Heart left ventricle (tissue), 16 donors: Measurements from ENCODE around the gene PLK5. TPM values are rescaled to one million over a fixed set of nuclear protein-coding genes. Genes with fewer than 3 reads are reported as not detected.

Source experiments
- ATAC-seq, 4 donors: fragments of 200-7000 bp; cut with Tn5 transposase; one replicate each; pipeline ENCODE4 v1.9.1; 2020 to 2022; ENCODE audit warnings: moderate library complexity in 4 of 4, mild to moderate bottlenecking in 3 of 4, moderate number of reproducible peaks in 1 of 4
- DNase-seq, 5 donors: peaks; one replicate each; pipeline ENCODE4 v3.0.0-alpha.2; 2020
- H3K27ac ChIP-seq, 12 donors: fragments of 200-600 bp; sonication (generic) in 4 of 12; one replicate each; pipeline versions ENCODE4 v1.5.0 to v1.8.0; 2016 to 2022; ENCODE audit warnings: mild to moderate bottlenecking in 2 of 12
- H3K27me3 ChIP-seq, 9 donors: fragments of 200-600 bp; sonication (generic) in 2 of 9; one replicate each; pipeline versions ENCODE4 v1.5.1 to v1.8.0; 2016 to 2022; ENCODE audit warnings: mild to moderate bottlenecking in 3 of 9
- H3K36me3 ChIP-seq, 9 donors: fragments of 200-600 bp; sonication (generic) in 2 of 9; one replicate each; pipeline versions ENCODE4 v1.5.0 to v1.8.0; 2018 to 2022; ENCODE audit warnings: mild to moderate bottlenecking in 2 of 9
- H3K4me1 ChIP-seq, 12 donors: fragments of 200-600 bp; sonication (generic) in 4 of 12; one replicate each; pipeline versions ENCODE4 v1.5.0 to v1.8.0; 2016 to 2022; ENCODE audit warnings: mild to moderate bottlenecking in 3 of 12
- H3K4me3 ChIP-seq, 12 donors: fragments of 200-600 bp; sonication (generic) in 4 of 12; one replicate each; pipeline versions ENCODE4 v1.5.0 to v1.8.0; 2017 to 2022; ENCODE audit warnings: mild to moderate bottlenecking in 9 of 12, moderate library complexity in 4 of 12
- H3K9me3 ChIP-seq, 12 donors: fragments of 200-600 bp; sonication (generic) in 4 of 12; one replicate each; pipeline versions ENCODE4 v1.5.0 to v1.8.0; 2016 to 2022; ENCODE audit warnings: mild to moderate bottlenecking in 1 of 12
- POLR2A ChIP-seq, 2 donors: fragments of 450-650 bp; IDR thresholded peaks; one replicate each; pipeline ENCODE4 v1.6.1; 2017; ENCODE audit warnings: antibody characterized with exemption in 2 of 2, mild to moderate bottlenecking in 2 of 2, moderate library complexity in 2 of 2
- WGBS, 4 donors: extraction: QIAGEN DNeasy Blood & Tissue Kit in 2 of 4; methylation state at CpG; one replicate each; pipeline versions ENCODE4 v1.1.5 to v1.1.7; 2013 to 2018; 5-methylcytosine and 5-hydroxymethylcytosine counted together
- intact Hi-C, 10 donors: fragments of 100-400 bp; cut with DNase I; formaldehyde crosslinking; loops; one replicate each; pipeline versions ENCODE4 v1.11.1 to v1.14.2; 2022
- polyA plus RNA-seq, 2 donors: library from polyadenylated mRNA; stranded (reverse); fragments of 200-250 nt; gene quantifications; one replicate each; pipeline ENCODE4 v1.2.3, GENCODE V29; 2013
- total RNA-seq, 9 donors: library from RNA; depleted of rRNA in 2 of 9; stranded (reverse); fragments of >200 nt in 2 of 9; fragmentation: NEBNext Ultra II Directional in 3 of 9; extraction: Animal tissue kit (Norgen Biotek cat#: 25700) in 3 of 9; gene quantifications; one replicate each; pipeline versions ENCODE4 v1.1.0 to v1.2.4, GENCODE V29; 2016 to 2023
- TF ChIP-seq, protein P1 (sequence below), 12 donors: fragments of 200-600 bp; sonication (generic) in 4 of 12; IDR thresholded peaks; one replicate each; pipeline versions ENCODE4 v1.5.0 to v1.8.0; 2018 to 2022; ENCODE audit warnings: antibody characterized with exemption in 12 of 12, mild to moderate bottlenecking in 5 of 12
- donor health status: ischemic (EF 13 %, LVEDD 7.1; RV severe dilation, severe dysfunction).
- donor health status: healthy with polysubstance abuse.
- donor health status: DM: no; HTN: yes; CAD: no.
- donor health status: DM: no; HTN: no; CAD: no.
- donor health status: ischemic (EF 25% LVEDD 6.9; RV normal size, moderate dysfunction).
- donor health status: ischemic (EF 25% LVEDD 5.7; RV mildly dilated, moderate dysfunction).
- donor health status: healthy.
- donor health status: DM: yes; HTN: yes; CAD: no.
- donor health status: ischemic (EF 35%, LVEDD 5.7; RV mildly dilated, moderate dysfunction).
- donor health status: nonischemic (EF 11% LVEDD 7.7; RV severe dilation, severe dysfunction).
- donor health status: DM: yes; HTN: yes; CAD: no.
- donor health status: PGD.
- donor health status: ischemic (EF 29% LVEDD 5.4; RV normal size, mild dysfunction).
- donor health status: nonischemic (EF 23%, LVEDD 6.1; RV moderate dilation, normal function).

The PLK5 gene
- total and polyA plus RNA-seq, 11 donors = 0.17 to 0.30 TPM; not detected in 9

DNA sequence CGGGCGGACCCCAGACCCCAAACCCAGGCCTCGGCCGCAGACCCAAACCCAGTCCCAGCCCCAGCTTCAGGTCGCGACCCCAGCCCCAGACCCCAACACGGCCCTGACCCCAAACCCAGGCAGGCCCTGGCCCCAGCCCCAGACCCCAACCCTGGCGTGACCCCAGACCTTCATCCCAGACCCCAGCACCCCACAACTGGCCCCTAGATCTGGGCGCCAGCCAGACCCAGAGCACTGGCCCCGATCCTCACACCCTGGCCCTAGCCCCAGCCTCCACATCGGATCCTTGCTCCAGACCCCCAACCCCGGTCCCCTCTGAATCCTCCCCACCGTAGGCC lies 61.3 kb downstream of the PLK5 start:
- ATAC-seq (no peak), DNase-seq (no peak)
- no peaks in the 10 kb centered on the region for H3K27me3 ChIP-seq
- TF ChIP-seq, protein P1, sequence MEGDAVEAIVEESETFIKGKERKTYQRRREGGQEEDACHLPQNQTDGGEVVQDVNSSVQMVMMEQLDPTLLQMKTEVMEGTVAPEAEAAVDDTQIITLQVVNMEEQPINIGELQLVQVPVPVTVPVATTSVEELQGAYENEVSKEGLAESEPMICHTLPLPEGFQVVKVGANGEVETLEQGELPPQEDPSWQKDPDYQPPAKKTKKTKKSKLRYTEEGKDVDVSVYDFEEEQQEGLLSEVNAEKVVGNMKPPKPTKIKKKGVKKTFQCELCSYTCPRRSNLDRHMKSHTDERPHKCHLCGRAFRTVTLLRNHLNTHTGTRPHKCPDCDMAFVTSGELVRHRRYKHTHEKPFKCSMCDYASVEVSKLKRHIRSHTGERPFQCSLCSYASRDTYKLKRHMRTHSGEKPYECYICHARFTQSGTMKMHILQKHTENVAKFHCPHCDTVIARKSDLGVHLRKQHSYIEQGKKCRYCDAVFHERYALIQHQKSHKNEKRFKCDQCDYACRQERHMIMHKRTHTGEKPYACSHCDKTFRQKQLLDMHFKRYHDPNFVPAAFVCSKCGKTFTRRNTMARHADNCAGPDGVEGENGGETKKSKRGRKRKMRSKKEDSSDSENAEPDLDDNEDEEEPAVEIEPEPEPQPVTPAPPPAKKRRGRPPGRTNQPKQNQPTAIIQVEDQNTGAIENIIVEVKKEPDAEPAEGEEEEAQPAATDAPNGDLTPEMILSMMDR (IDR thresholded peaks at IDR 0.05) = no peak
- TF ChIP-seq POLR2A (IDR thresholded peaks at IDR 0.05) = no peak
- 84 to 91% (median 90%) methylated on average over 12 to 13 of the region's 13 CpGs for WGBS, 4 donors
- H3K4me1 ChIP-seq = peaks cover 0 to 19% (median under 1%) of the 10 kb centered on the region in 12 donors
- no peak overlapping the region for H3K4me3 ChIP-seq
- H3K9me3 ChIP-seq = no peaks in the 10 kb centered on the region
- no peak overlapping the region for H3K27ac ChIP-seq
- peaks cover 0 to 48% (median 46%) of the 10 kb centered on the region in 9 donors for H3K36me3 ChIP-seq
- intact Hi-C loops = no loop called here

Other genes with a start within 250 kb of the PLK5 start
- 10 to 100 TPM; 11.6 to 46.7 (median 18.7) TPM for gene FAM174C, start 248.5 kb upstream of the PLK5 start, total RNA-seq
- gene FAM174C, start 248.5 kb upstream of the PLK5 start, polyA plus RNA-seq = 10 to 100 TPM; 23.8 to 56.4 TPM
- gene EFNA2, start 238.2 kb upstream of the PLK5 start, total RNA-seq = not detected
- not detected for gene EFNA2, start 238.2 kb upstream of the PLK5 start, polyA plus RNA-seq
- gene NDUFS7, start 140.2 kb upstream of the PLK5 start, total RNA-seq = 100 to 1,000 TPM; 205 to 717 (median 336) TPM
- 100 to 1,000 TPM; 251 to 634 TPM for gene NDUFS7, start 140.2 kb upstream of the PLK5 start, polyA plus RNA-seq
- gene GAMT, start 122.5 kb upstream of the PLK5 start, total RNA-seq = 100 to 1,000 TPM in 1 of 9 donors, 10 to 100 TPM in 8; 35.9 to 167 (median 62.5) TPM
- gene GAMT, start 122.5 kb upstream of the PLK5 start, polyA plus RNA-seq = 100 to 1,000 TPM in 1 of 2 donors, 10 to 100 TPM in 1; 21.9 to 180 TPM
- 100 to 1,000 TPM in 1 of 9 donors, 10 to 100 TPM in 8; 36.8 to 124 (median 78.5) TPM for gene DAZAP1, start 116.5 kb upstream of the PLK5 start, total RNA-seq
- gene DAZAP1, start 116.5 kb upstream of the PLK5 start, polyA plus RNA-seq = 100 to 1,000 TPM in 1 of 2 donors, 10 to 100 TPM in 1; 65.8 to 128 TPM
- gene RPS15, start 85.7 kb upstream of the PLK5 start, total RNA-seq = 1,000 to 10,000 TPM in 2 of 9 donors, 100 to 1,000 TPM in 7; 468 to 2,348 (median 669) TPM
- gene RPS15, start 85.7 kb upstream of the PLK5 start, polyA plus RNA-seq = 1,000 to 10,000 TPM; 2,165 to 2,683 TPM
- under 1 TPM in 8 of 9 donors, not detected in 1; 0.04 to 0.72 (median 0.14) TPM for gene APC2, start 74.0 kb upstream of the PLK5 start, total RNA-seq
- under 1 TPM; 0.07 to 0.08 TPM for gene APC2, start 74.0 kb upstream of the PLK5 start, polyA plus RNA-seq
- 10 to 100 TPM in 8 of 9 donors, 1 to 10 TPM in 1; 9.4 to 29.2 (median 15.7) TPM for gene C19orf25, start 44.9 kb upstream of the PLK5 start, total RNA-seq
- 10 to 100 TPM; 27.6 to 27.8 TPM for gene C19orf25, start 44.9 kb upstream of the PLK5 start, polyA plus RNA-seq
- 1 to 10 TPM in 6 of 9 donors, under 1 TPM in 3; 0.31 to 1.9 (median 1.7) TPM for gene PCSK4, start 33.7 kb upstream of the PLK5 start, total RNA-seq
- under 1 TPM; 0.83 to 0.91 TPM for gene PCSK4, start 33.7 kb upstream of the PLK5 start, polyA plus RNA-seq
- gene REEP6, start 32.9 kb upstream of the PLK5 start, total RNA-seq = 1 to 10 TPM; 1.9 to 6.0 (median 3.5) TPM
- gene REEP6, start 32.9 kb upstream of the PLK5 start, polyA plus RNA-seq = 1 to 10 TPM; 3.6 to 4.1 TPM
- gene ADAMTSL5, start 11.1 kb upstream of the PLK5 start, total RNA-seq = 10 to 100 TPM; 24.4 to 53.6 (median 33.9) TPM
- 10 to 100 TPM; 20.8 to 25.5 TPM for gene ADAMTSL5, start 11.1 kb upstream of the PLK5 start, polyA plus RNA-seq
- 10 to 100 TPM in 4 of 9 donors, 1 to 10 TPM in 5; 6.1 to 18.6 (median 9.6) TPM for gene MEX3D, start 44.2 kb downstream of the PLK5 start, total RNA-seq
- 1 to 10 TPM; 1.9 to 6.0 TPM for gene MEX3D, start 44.2 kb downstream of the PLK5 start, polyA plus RNA-seq
- 100 to 1,000 TPM in 2 of 9 donors, 10 to 100 TPM in 7; 38.6 to 107 (median 62.5) TPM for gene MBD3, start 68.8 kb downstream of the PLK5 start, total RNA-seq
- 100 to 1,000 TPM; 110 to 146 TPM for gene MBD3, start 68.8 kb downstream of the PLK5 start, polyA plus RNA-seq
- gene UQCR11, start 81.4 kb downstream of the PLK5 start, total RNA-seq = 100 to 1,000 TPM; 170 to 982 (median 690) TPM
- 100 to 1,000 TPM; 271 to 329 TPM for gene UQCR11, start 81.4 kb downstream of the PLK5 start, polyA plus RNA-seq
- gene TCF3, start 128.5 kb downstream of the PLK5 start, total RNA-seq = 10 to 100 TPM; 13.2 to 38.0 (median 22.3) TPM
- gene TCF3, start 128.5 kb downstream of the PLK5 start, polyA plus RNA-seq = 10 to 100 TPM; 13.4 to 40.2 TPM
- not detected for gene ONECUT3, start 229.4 kb downstream of the PLK5 start, total RNA-seq
- gene ONECUT3, start 229.4 kb downstream of the PLK5 start, polyA plus RNA-seq = not detected